ENCODE data around the gene NAP1L4. TPM values are rescaled to one million over a fixed set of nuclear protein-coding genes. Genes with fewer than 3 reads are reported as not detected.
A peak's percentile ranks its signal among the peaks of the same experiment; 100 is the strongest.

NAP1L4 gene
- total and polyA plus RNA-seq, 2 donors (not counting 1 experiment from before 2014, with no cell fraction given) = 62.1 to 133 TPM

GRCh38 chr11:3030289-3031070 is 38.4 kb upstream of the NAP1L4 start:
- peak overlapping the region; percentile 29 for H3K4me3 Mint-ChIP-seq
- Histone ChIP-seq H3K4me2 (replicated peaks; ENCODE audit: low read depth, low read length, poor library complexity, severe bottlenecking) (peak overlapping the region; percentile 5), H3K4me3 (ENCODE audit: control extremely low read depth in 1 of 5, extremely low read depth in 1 of 5, insufficient read depth in 1 of 5, low read depth in 2 of 5, low read length in 4 of 5) (no peak overlapping the region), H2AFZ (ENCODE audit: insufficient read depth, low read depth, low read length, poor library complexity, severe bottlenecking) (no peak overlapping the region), H3K4me1 (ENCODE audit: control insufficient read depth in 2 of 2, insufficient read depth in 2 of 2, low read length in 2 of 2) (peaks cover 17 to 24% of the 10 kb centered on the region in 2 donors), H3K36me3 (replicated peaks in 1 of 2; ENCODE audit: control extremely low read depth in 1 of 2, control insufficient read depth in 1 of 2, extremely low read depth in 1 of 2, insufficient read depth in 2 of 2, low read length in 1 of 2) (peaks cover 2 to 52% of the 10 kb centered on the region in 2 experiments), H3K79me2 (ENCODE audit: control insufficient read depth, insufficient read depth, low read length) (peaks cover 7% of the 10 kb centered on the region), H3K9me3 (ENCODE audit: control extremely low read depth in 1 of 3, control insufficient read depth in 2 of 3, insufficient read depth in 1 of 3, low read length in 2 of 3) (no peaks in the 10 kb centered on the region), H3K27ac (ENCODE audit: low read length in 2 of 2) (no peak overlapping the region), H3K27me3 (replicated peaks in 1 of 4; ENCODE audit: control extremely low read depth in 1 of 4, control insufficient read depth in 3 of 4, insufficient read depth in 4 of 4, low read length in 3 of 4) (no peaks in the 10 kb centered on the region), H3K9ac (ENCODE audit: low read length) (no peak overlapping the region), H4K20me1 (ENCODE audit: control insufficient read depth, insufficient read depth, low read length, poor library complexity, severe bottlenecking) (peaks cover 12% of the 10 kb centered on the region)
- no peak for TF ChIP-seq EZH2 (IDR thresholded peaks at IDR 0.05; ENCODE audit: borderline replicate concordance, insufficient read depth, low read depth, low read length, poor library complexity, severe bottlenecking)
- TF ChIP-seq CTCF (IDR thresholded peaks at IDR 0.05) = no peak
- H3K4me1 Mint-ChIP-seq = peaks cover 31% of the 10 kb centered on the region
- ChIA-PET POLR2A (no interaction called here), CTCF (no interaction called here)
- H3K27me3 Mint-ChIP-seq = no peaks in the 10 kb centered on the region
- ATAC-seq (ENCODE audit: low read depth) (no peak), DNase-seq (no peak)
- WGBS (ENCODE audit: insufficient coverage) = 89% methylated on average over 13 of the region's 18 CpGs
- intact Hi-C loops (cut with micrococcal nuclease) = no loop called here
- H3K27ac Mint-ChIP-seq = no peak overlapping the region
- H3K9me3 Mint-ChIP-seq (ENCODE audit: insufficient read depth) = no peaks in the 10 kb centered on the region

- no peaks in the 10 kb centered on the region for H3K27me3 Mint-ChIP-seq
- ChIA-PET POLR2A (no interaction called here), CTCF (no interaction called here)
- no peaks in the 10 kb centered on the region for H3K9me3 Mint-ChIP-seq (ENCODE audit: insufficient read depth)
- H3K4me1 ChIP-seq (ENCODE audit: control insufficient read depth in 2 of 2, insufficient read depth in 2 of 2, low read length in 2 of 2) = peaks cover 9 to 15% of the 10 kb centered on the region in 2 donors
- DNase-seq (no peak), ATAC-seq (ENCODE audit: low read depth) (no peak)
- TF ChIP-seq EZH2 (IDR thresholded peaks at IDR 0.05; ENCODE audit: borderline replicate concordance, insufficient read depth, low read depth, low read length, poor library complexity, severe bottlenecking) (no peak), CTCF (IDR thresholded peaks at IDR 0.05) (no peak)
- H2AFZ ChIP-seq (ENCODE audit: insufficient read depth, low read depth, low read length, poor library complexity, severe bottlenecking) = no peak overlapping the region
- H3K4me2 ChIP-seq (replicated peaks; ENCODE audit: low read depth, low read length, poor library complexity, severe bottlenecking) = no peak overlapping the region
- H3K27ac Mint-ChIP-seq = no peak overlapping the region
- no peak overlapping the region for H3K4me3 ChIP-seq (ENCODE audit: control extremely low read depth in 1 of 5, extremely low read depth in 1 of 5, insufficient read depth in 1 of 5, low read depth in 2 of 5, low read length in 4 of 5)
- H3K9ac ChIP-seq (ENCODE audit: low read length) = no peak overlapping the region
- H3K4me1 Mint-ChIP-seq = peaks cover 23% of the 10 kb centered on the region
- no peaks in the 10 kb centered on the region for H3K9me3 ChIP-seq (ENCODE audit: control extremely low read depth in 1 of 3, control insufficient read depth in 2 of 3, insufficient read depth in 1 of 3, low read length in 2 of 3)
- peaks cover 12% of the 10 kb centered on the region for H4K20me1 ChIP-seq (ENCODE audit: control insufficient read depth, insufficient read depth, low read length, poor library complexity, severe bottlenecking)
- H3K27me3 ChIP-seq (replicated peaks in 1 of 4; ENCODE audit: control extremely low read depth in 1 of 4, control insufficient read depth in 3 of 4, insufficient read depth in 4 of 4, low read length in 3 of 4) = no peaks in the 10 kb centered on the region
- 100% methylated on average over 4 of the region's 9 CpGs for WGBS (ENCODE audit: insufficient coverage)
- intact Hi-C loops (cut with micrococcal nuclease) = no loop called here
- peaks cover 7% of the 10 kb centered on the region for H3K79me2 ChIP-seq (ENCODE audit: control insufficient read depth, insufficient read depth, low read length)
- no peak overlapping the region for H3K27ac ChIP-seq (ENCODE audit: low read length in 2 of 2)
- H3K36me3 ChIP-seq (replicated peaks in 1 of 2; ENCODE audit: control extremely low read depth in 1 of 2, control insufficient read depth in 1 of 2, extremely low read depth in 1 of 2, insufficient read depth in 2 of 2, low read length in 1 of 2) = peaks cover 2 to 57% of the 10 kb centered on the region in 2 experiments
- H3K4me3 Mint-ChIP-seq = no peak overlapping the region
Observed at GRCh38 chr11:3028813-3029212, 36.7 kb upstream of the NAP1L4 start.

Data from B cell (primary cell).